ENCODE results near the gene CEP131. TPM values are rescaled to one million over a fixed set of nuclear protein-coding genes. Genes with fewer than 3 reads are reported as not detected.

CEP131 gene
- total RNA-seq, 4 donors from 2014 or later = 5.5 to 8.1 (median 6.0) TPM

GRCh38 chr17:81249223-81250040, 26.7 kb upstream of the CEP131 start:
- Histone ChIP-seq H3K4me3 (no peak overlapping the region), H3K27me3 (no peaks in the 10 kb centered on the region), H3K27ac (no peak overlapping the region), H3K36me3 (peaks cover 8 to 65% (median 14%) of the 10 kb centered on the region in 3 donors), H3K9me3 (no peaks in the 10 kb centered on the region), H3K4me1 (peaks cover 0 to 11% (median under 1%) of the 10 kb centered on the region in 3 donors)
- no peak for TF ChIP-seq CTCF (IDR thresholded peaks at IDR 0.05)
- no peak for TF ChIP-seq POLR2A (IDR thresholded peaks at IDR 0.05)
- no peak for DNase-seq
- intact Hi-C loops (cut with DNase I) = loop anchor here (5.0 kb wide), 1 partner anchor 233 kb away; no protein-coding TSS in a partner anchor
- 92% methylated on average over 5 to 13 of the region's 15 CpGs for WGBS, 2 donors

DNA sequence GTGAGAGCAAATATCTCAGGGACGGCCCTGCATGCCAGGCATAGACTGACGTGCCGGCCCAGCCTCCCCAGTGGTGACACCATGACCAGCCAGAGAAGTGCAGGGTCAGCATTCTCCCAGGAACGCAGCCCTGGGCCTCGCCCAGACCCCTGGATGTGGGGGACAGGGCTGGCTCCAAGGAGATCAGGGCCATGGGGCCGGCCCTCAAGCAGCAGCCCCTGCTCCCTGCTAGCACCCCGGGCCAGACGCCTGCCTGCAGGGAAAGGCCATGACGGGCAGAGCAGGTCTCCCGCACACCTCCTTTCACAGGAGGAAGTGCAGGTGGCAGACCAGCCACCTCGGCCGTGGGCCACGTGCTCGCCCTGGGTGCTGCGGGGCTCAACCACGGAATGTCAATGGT, 25.9 kb upstream of the CEP131 start:
- no peak for DNase-seq
- Histone ChIP-seq H3K4me3 (no peak overlapping the region), H3K27ac (no peak overlapping the region), H3K27me3 (no peaks in the 10 kb centered on the region), H3K9me3 (no peaks in the 10 kb centered on the region), H3K4me1 (peaks cover 0 to 7% (median 0%) of the 10 kb centered on the region in 3 donors), H3K36me3 (peaks cover 8 to 65% (median 14%) of the 10 kb centered on the region in 3 donors)
- intact Hi-C loops (cut with DNase I) = no loop called here
- WGBS, 2 donors = 60 to 100% methylated on average over 1 to 2 of the region's 16 CpGs
- TF ChIP-seq POLR2A (IDR thresholded peaks at IDR 0.05) = no peak
- TF ChIP-seq CTCF (IDR thresholded peaks at IDR 0.05) = no peak

GRCh38 chr17:81247339-81247990, 24.7 kb upstream of the CEP131 start:
- H3K4me1 ChIP-seq = no peaks in the 10 kb centered on the region
- no peaks in the 10 kb centered on the region for H3K9me3 ChIP-seq
- no peak overlapping the region for H3K27ac ChIP-seq
- DNase-seq = no peak
- H3K36me3 ChIP-seq = peaks cover 7 to 58% (median 14%) of the 10 kb centered on the region in 3 donors
- WGBS, 2 donors = 86 to 93% methylated on average over 9 to 10 of the region's 15 CpGs
- intact Hi-C loops (cut with DNase I) = no loop called here
- H3K4me3 ChIP-seq = no peak overlapping the region
- H3K27me3 ChIP-seq = no peaks in the 10 kb centered on the region
- no peak for TF ChIP-seq POLR2A (IDR thresholded peaks at IDR 0.05)
- no peak for TF ChIP-seq CTCF (IDR thresholded peaks at IDR 0.05)

DNA sequence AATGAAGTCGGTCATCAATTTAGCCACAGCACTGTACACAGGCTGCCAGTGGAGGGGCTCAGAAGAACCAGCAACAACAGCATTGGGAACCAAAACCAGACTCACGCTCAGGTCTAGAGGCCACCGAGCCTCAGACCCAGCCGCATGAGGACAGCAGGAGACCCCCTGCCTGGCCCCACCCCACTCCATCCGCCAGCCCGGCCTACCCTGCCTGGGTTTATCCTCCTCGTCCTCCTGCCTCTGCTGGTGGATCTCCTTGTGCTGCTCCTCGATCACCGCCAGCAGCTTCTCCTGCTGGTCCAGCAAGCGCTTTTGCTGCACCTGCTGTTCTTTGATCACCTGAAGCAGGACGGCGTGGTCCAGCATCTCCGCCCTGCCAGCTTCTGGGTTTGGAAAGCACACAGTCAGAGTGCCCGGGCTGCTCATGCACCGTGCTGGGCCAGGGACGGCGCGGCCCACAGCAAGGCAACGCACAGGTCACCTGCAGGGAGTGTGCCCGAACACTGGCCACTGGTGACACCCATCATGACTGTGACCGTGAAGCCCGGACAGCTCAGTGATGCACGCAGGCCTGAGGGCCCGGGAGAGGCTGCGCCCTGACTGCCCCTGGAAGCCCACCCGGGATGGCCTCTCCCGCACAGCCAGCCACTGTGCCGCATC, 24.0 kb upstream of the CEP131 start:
- Histone ChIP-seq H3K9me3 (no peaks in the 10 kb centered on the region), H3K4me1 (peaks cover 0 to 4% (median 0%) of the 10 kb centered on the region in 3 donors), H3K27ac (no peak overlapping the region), H3K27me3 (no peaks in the 10 kb centered on the region), H3K36me3 (peaks cover under 1 to 51% (median 9%) of the 10 kb centered on the region in 3 donors), H3K4me3 (no peak overlapping the region)
- TF ChIP-seq POLR2A (IDR thresholded peaks at IDR 0.05) (no peak), CTCF (IDR thresholded peaks at IDR 0.05) (no peak)
- intact Hi-C loops (cut with DNase I) = no loop called here
- 95% methylated on average over 9 of the region's 28 CpGs; no CpG with 5 or more reads in 1 of the 2 donors for WGBS, 2 donors
- no peak for DNase-seq

GRCh38 chr17:81246343-81246670, 23.5 kb upstream of the CEP131 start:
- Histone ChIP-seq H3K27ac (no peak overlapping the region), H3K4me1 (peaks cover 0 to 9% (median 0%) of the 10 kb centered on the region in 3 donors), H3K9me3 (no peaks in the 10 kb centered on the region), H3K4me3 (no peak overlapping the region), H3K27me3 (no peaks in the 10 kb centered on the region), H3K36me3 (peaks cover 0 to 50% (median 5%) of the 10 kb centered on the region in 3 donors)
- DNase-seq = no peak
- 80% methylated on average over 1 of the region's 10 CpGs; no CpG with 5 or more reads in 1 of the 2 donors for WGBS, 2 donors
- TF ChIP-seq CTCF (IDR thresholded peaks at IDR 0.05) (no peak), POLR2A (IDR thresholded peaks at IDR 0.05) (no peak)
- intact Hi-C loops (cut with DNase I) = no loop called here
